NCI-H2107 treated with DMSO at 0.1 percent for 48 hours (cell line): Measurements from ENCODE around the gene EDIL3.
A peak's percentile ranks its signal among the peaks of the same experiment; 100 is the strongest.

Source experiments
- DNase-seq: peaks from one replicate; lab custom pipeline; 2025; ENCODE audit not compliant: unreplicated experiment; lab: John Stamatoyannopoulos, UW

Gene EDIL3

DNA sequence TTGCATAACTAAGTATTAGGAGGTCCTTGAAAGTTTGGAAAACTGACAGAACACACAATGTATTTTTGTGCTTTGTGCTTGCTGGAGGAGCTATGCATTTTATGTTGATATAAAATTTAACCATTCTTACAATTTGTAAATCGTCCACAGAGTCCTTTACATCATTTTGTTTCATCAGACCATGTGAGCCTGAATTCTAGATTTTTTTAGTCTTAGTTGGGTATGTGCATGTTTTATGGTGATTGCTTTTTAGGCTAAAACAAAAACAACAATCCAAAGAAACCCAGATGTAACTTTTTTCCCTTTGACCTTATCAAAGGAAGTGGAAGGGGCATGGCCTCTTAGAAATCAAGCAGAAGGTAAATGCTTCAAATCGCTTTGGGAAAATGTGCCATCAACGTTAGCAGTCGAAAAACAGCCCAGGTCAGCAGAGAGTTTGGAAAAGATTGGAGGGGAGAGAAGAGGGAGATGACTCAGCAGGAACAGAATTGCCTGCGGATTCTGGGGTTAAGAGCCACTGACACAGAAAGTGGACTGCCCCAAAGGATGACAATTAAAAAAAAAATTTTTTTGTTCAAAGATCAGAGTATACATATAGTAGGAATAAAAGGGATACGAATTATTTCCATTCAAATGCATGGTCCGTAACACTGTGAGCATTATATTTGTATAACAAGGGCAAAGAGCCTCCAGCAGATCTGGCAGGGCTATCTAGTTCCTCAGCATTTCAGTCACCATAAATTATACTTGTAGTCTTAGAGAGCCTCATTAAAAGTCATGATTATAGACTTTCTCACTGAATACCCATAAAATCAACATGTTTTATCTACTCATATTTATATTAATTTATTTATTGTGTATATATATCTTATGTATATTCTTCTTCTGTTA, 410.5 kb downstream of the EDIL3 start:
- DNase-seq, result no peak

DNA sequence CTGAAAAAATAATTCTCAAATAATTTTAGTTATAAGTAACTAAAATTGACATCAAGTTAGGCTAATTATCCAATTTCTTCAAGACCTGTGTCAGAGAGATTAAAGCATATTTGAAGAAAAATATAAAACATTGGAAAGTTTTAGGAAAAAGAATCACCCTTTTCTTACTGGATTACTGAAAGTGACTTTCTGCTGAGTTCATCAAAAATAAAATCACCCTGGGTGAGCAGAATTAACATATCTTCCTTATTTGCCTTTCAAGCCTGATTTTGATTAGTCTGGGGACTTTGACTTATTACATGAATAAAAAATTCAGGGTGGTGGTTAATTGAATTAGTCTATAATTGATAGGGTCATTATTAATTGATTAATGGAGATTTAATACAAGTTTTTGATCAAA, 411.8 kb downstream of the EDIL3 start:
- DNase-seq, result no peak

DNA sequence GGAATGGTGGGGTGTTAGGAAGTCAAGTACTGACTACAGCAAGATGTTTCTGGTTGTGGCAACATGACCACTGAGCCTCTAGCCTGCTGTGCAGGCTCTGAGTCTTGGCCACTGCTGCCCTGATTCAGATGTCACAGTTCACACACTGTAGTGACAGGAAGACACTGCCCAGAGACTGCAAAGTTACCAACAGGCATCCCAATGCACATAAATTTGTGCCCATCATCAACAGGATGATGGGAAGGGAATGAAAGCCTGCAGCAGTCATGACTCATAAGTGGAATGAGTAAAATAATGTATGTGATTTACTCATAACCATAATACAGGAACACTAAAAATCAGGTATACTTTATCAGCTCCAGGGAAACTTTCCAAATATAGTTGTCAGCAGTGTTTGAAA, 412.4 kb downstream of the EDIL3 start:
- DNase-seq, result no peak

DNA sequence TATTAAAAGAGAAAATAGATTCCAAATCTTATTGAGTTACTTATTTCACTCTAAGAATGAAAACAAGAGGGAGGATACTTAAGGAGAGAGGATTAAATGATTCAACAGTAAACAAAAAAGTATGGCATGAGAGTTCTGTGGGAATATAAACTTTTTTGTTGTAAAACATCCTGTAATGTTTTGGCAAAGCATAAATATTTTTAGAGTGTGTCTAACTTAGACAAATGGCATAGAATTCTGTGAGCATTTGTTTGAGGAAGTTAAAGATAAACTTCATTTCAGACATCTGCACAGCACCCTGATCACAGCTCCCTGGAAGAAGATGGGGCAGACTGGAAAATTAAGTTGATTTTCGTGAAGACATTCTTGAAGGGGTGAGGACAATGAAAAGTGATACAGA, 417.3 kb downstream of the EDIL3 start:
- DNase-seq, result no peak

DNA sequence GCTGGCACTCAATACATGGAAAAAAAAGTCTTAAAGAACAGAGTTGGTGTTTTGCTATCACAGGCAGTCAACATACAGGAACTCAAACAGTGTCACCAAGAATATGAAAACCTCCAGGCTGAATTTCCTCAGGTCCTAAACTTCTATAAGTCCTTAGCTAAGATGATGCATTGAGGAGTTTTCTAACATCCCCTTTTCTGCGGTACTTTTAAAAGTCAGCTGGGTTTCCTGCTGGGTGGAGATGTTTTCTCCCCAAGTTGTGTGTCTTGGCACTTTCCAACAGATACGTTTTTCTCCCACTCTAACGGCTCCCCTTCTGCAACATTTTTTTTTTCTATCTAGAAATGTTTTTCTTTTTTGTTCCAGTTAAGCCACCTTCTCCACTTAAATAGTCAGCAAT, 419.2 kb downstream of the EDIL3 start:
- no peak for DNase-seq

DNA sequence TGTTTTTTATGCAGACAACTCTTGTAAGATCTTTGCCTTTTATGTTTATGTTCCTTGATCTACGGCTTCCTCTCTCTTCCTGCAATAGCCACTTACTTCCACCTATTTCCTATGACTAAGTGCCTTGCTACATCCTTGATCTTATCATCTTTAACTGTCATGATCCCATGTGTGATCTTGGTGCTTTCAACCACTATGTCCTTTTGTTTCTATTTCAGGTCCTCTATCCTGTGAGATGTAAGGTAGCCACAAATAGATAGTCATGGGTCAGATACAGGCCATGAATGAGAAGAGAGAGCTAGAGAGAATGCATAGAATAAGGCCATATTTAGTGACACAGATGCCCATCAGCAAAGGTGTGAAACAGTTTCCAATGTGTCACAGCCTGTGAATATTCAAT, 420.4 kb downstream of the EDIL3 start:
- DNase-seq, result no peak

DNA sequence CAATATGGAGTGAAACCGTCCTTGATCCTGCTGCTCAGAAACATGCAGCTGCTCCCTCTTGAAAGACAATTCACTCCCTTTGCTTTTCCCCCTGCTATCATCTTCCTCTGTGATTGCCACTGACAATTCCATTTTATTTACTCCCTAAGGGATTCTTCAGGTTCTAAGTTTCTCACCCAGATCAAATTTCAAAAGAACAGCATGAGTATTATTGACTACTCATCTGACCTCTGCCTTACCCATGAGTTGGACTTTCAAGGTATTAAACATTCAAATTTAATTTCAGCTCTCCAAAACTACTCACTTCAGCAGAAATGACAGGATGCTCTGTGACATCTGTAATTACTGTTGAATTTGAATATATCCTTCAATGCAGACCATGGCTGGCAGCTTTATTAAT, 427.5 kb downstream of the EDIL3 start:
- peak; percentile 62 for DNase-seq

DNA sequence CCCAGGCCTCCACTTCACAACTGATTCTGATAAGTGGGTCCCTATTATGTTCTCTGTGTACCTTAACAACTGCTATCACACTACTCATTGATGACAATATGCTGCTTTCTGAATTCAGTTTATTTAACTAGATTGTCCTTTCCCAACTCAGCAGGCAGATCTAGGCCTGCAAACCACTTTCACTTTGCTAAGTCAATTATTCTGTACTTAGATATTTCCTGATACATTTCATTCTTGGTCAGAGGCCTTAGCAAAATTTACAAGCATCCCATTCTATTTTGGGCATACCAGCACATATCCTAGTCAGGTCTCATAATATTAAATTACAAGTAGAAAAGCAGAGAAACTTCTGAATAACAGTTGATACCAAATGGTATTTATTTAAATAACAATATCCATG, 428.3 kb downstream of the EDIL3 start:
- no peak for DNase-seq

DNA sequence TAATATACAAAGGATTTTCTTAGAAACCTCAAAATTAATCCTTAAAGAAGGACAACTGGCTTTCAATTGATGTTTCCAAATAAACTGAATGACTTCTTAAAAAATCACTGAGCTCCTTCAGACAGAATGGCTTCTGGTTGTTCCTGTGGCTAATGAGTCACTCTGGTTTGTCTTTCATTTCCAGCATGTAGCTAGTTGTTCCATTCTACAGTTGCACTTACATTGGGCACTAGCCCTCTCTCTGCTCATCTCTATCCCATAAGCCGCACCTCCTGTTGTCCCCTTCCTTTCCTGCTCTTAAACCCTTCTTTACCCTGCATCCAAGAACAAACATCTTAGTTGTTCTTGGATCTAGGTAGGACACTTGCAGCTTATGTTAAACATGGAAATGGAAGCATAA, 428.8 kb downstream of the EDIL3 start:
- DNase-seq, result no peak

DNA sequence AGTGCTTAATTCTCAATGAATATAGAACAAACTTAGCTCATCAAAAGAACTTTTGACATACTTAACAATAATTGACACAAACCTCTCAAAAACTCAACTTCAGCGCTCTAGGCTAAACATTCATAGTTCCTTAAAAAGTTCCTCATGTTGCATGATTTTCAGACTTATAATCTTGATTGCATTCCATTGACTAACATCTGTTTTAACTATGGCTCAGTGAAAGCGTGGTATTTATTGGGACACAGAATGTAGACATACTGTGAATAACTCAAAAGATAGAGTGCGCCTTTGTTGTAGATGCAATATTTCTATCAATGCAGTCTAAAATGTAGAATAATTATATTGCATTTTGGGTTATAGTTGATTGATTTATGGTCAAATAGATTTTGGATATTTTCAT, 436.9 kb downstream of the EDIL3 start:
- DNase-seq, result no peak

DNA sequence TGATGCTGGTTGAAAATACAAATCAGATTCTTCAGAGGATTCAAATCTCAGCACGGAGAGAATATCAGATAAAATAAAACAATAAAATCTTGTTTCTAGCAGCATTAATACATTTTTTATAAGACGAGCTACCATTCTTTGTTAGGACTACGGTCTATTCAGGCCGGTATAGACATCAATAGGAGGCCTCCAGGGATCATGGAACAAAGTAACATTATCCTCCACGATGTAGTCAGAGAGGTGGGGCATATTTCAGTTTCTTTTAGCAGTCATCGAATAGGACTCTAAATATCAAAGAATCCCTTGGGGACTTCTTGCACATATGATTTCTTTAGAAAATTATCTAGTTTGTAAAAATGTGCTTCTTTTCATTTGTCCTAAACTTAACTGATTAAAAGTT, 438.2 kb downstream of the EDIL3 start:
- DNase-seq, result no peak

DNA sequence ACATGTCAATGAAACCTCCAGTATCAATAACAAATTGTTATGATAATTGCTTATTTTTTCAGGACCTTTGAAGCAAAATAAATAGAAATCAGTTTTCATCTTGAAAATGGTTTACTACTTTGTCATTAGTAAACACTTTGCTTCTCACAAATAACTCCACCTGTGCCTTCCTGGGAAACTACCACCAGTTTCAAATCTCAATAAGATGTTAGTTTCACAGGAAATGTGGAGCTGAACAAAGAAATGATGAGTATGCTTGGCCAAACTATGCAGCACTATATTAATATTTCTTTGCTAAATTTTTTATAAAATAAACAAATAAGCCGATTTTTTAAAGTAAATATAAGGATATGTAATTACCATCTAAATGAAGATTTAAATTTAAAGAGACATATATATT, 442.5 kb downstream of the EDIL3 start:
- no peak for DNase-seq

DNA sequence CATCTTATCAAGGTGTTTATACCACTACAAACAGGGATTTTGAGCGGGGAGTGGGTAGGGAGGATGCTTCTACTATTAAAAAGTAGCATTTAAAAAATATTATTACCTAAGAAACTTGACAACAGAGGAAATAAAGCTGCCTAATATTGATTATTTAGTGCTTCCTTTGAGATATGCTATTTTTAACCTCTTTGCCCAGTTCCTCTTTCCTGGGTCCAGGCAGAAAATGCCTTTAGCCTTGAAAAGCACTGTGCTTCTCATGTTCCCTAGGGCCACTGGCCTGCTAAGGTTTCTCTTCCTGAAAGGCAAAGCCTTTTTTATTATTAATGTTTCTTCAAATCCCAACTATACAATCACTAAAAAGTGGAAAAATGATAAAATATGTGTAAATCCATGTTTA, 446.8 kb downstream of the EDIL3 start:
- DNase-seq, result no peak

DNA sequence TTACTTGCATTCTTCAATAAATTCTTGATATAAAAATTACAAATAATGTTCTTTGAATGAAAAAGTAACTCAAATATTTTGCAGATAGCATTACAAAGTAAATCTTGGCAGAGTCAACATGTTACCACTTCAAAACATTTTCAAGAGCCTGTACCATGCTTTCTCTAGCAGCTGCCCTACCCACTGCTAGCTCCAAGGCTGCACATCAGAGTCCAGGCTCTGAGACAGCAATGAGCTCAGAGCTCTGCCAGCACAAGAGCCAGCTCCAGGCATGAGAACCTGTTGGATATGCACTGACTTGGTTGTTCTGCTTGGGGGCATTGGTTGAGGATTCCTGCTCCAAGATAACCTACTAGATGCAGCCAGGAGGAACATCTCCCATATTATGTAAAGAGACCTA, 452.7 kb downstream of the EDIL3 start:
- no peak for DNase-seq

DNA sequence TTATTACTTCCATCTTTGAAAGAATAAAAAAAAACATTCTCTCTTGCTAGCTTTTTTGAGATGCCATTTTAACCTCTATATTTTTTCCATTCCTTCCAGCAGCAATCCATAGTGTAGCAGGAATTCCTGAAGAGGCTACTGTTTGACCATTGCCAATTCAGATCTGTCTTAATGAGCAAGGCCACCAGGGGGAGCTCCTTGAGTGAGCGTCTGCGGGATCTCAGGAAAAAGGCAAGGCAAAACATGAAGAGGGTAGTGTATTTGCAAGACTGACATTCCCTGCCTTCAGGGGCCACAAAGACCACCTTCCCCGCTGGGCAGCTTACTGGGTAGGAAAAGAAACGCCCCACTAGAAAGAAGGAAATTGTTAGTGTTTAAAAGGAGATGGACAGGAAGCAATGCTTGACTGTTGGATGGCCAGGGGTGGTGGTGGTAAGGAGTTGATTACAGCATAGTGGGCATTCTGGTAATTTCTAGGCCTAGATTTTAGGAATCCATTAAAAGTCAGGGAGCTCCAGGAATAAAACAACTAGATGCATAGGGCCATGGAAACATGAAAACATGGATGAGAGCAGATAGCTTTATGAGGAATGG, 457.4 kb downstream of the EDIL3 start:
- peak; percentile 10 for DNase-seq

DNA sequence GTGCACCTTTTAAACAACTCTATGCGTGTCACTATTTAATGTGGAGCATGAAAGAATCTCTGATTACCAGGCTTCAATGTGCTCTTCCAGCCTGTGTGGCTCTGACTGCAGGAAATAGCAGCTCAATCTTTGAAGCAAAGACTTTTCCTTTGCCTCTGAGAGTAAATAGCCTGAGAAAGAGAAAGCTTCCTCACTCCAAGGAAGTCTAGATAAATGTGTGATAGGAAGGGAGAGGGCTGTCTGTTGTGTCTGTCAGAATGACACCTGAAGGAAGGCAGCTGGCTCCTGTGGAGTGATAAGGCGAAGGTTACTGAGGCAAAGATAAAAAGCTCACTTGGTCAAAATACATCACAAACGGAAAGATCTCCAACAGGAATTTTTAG, 458.7 kb downstream of the EDIL3 start:
- DNase-seq, result no peak

DNA sequence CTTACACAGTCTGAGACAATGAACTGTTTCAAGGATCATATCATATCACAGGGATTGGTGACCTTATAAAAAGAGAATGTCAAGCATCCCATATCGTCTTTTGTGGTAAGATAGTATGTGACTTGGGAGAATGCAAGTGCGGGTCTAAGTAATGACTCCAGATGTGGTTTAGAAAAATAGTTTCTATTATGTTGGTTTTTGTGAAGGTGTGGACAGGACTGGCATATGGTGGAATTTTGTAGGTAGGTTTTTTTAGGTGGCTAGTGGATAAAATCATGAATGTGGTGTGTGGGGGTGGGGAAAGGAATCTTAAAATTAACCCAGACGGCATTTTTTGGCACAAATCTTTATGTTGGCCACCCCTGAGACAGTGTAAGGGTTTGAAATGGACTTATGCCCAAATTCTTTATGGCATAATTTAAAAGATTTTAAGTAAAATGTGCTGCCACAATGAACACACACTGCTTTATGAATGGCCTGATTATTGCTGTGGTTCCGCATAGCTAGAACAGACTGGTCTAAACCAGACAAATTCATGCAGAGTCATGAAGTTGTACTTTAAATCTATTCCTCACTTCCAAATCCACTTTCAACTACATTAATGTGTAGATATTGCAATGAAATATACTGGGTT, 459.2 kb downstream of the EDIL3 start:
- DNase-seq, result no peak

DNA sequence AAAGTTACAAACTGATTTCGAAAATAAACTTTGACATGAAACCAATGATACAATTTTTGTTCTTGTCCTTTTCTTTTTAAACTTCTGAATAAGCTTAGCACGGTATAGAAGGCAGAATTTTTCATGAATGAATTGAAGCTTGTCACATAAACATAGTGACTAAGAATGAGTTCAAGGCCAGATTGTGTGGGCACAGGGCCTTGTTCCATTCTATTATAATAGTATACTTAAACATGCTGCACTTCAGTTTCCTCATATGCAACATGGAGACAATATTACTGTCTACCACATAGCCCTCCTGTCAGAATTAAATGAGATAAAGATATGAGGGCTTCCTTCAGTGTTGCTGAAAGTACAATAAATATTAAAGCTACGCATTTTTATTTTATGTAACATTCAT, 459.8 kb downstream of the EDIL3 start:
- DNase-seq, result no peak

DNA sequence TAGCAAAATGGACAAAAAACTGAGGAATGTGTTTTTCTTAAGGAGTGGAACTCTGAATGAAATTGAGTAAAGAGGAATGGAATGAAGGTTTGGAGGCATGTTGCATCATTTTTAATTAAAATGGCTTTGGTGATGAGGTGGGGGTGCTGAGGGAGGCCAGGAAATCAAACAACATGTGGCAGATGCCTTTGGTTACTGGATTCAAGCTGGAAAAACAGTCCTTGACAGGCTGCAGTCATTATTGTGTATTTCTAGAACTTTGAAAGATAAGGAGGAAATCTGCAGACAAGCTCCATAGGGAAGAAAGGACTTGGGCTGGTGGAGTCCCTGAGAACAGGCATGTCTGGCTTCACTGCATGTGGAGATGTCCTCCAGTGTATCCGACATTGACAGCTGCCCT, 460.5 kb downstream of the EDIL3 start:
- no peak for DNase-seq

DNA sequence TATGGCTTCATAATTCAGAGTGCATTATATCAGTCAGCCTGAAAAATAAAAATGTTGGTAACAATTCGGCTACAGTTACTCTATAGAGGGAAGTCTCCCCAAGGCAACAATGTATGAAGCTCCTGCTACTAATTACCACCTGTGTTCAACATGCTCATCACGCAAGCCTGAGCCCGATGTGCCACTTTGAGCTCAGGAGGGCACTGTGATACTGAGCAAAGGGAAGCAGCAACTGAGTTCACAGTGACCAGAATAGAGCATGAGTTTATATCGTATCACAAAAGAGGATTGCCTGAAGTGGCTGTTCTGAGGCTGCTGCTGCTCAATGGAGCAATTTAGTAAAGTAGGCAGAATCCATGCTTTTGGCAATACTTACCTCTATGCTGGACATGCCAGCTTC, 462.0 kb downstream of the EDIL3 start:
- DNase-seq, result peak; percentile 4

DNA sequence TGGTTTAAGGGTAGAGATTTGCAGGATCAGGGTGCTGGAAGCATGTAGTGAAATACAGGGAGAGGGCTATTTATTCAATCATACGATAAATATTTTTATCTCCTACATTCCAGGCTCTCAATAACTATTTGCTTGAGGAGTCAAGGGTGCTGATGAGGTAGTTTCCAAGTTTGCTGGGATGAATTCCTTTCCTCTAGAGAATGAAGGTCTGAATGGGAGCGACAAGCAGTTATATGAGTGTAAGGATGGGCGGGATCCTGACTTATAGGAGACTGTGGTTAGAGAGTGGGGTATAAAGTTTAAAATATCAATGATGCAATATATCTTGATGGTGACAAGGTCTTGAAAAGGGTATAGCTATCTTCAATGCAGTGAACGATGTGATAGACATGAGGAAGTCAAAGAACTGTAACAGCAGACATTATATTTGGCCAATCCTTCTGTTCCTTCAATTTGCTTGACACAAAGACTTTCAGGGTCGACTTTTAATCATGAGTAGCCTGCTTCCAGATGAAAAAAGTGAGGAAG, 462.9 kb downstream of the EDIL3 start:
- DNase-seq, result no peak
